ENCODE results near the gene PABPN1. TPM values are rescaled to one million over a fixed set of nuclear protein-coding genes. Genes with fewer than 3 reads are reported as not detected.
A peak's percentile ranks its signal among the peaks of the same experiment; 100 is the strongest.

The PABPN1 gene
- total and polyA plus RNA-seq, 2 of the 13 experiments (the other 11 are each of a cell fraction or from before 2014, with no cell fraction given) = 233 to 524 TPM

- TF ChIP-seq ZNF503 (CRISPR knock-in tag; IDR thresholded peaks at IDR 0.05) = no peak
- TF ChIP-seq MTF1 (CRISPR knock-in tag; IDR thresholded peaks at IDR 0.05) = no peak
- TF ChIP-seq ETV6 (CRISPR knock-in tag; conservative IDR thresholded peaks at IDR 0.05) = no peak
- TF ChIP-seq SIN3B (IDR thresholded peaks at IDR 0.05; ENCODE audit: low read length) = no peak
- TF ChIP-seq SKI (IDR thresholded peaks at IDR 0.05; ENCODE audit: partially characterized antibody) = no peak
- no peak for TF ChIP-seq ELK4 (CRISPR knock-in tag; IDR thresholded peaks at IDR 0.05; ENCODE audit: borderline replicate concordance)
- TF ChIP-seq NR2F1 (CRISPR knock-in tag; IDR thresholded peaks at IDR 0.05) = no peak; a peak in 1 of 4 replicates
- 0 out of 2 replicates have a peak, but pooled peaks have one; percentile 12 for TF ChIP-seq HNF4G (IDR thresholded peaks at IDR 0.05; ENCODE audit: borderline replicate concordance, low read depth, low read length)
- no peak for TF ChIP-seq HNF4G (CRISPR knock-in tag; IDR thresholded peaks at IDR 0.05; ENCODE audit: borderline replicate concordance, low read depth)
- no peak for TF ChIP-seq ZNF557 (CRISPR knock-in tag; IDR thresholded peaks at IDR 0.05)
- TF ChIP-seq PLSCR1 (CRISPR knock-in tag; IDR thresholded peaks at IDR 0.05; ENCODE audit: borderline replicate concordance) = no peak
- no peak for TF ChIP-seq ZFP36L2 (CRISPR knock-in tag; IDR thresholded peaks at IDR 0.05)
- TF ChIP-seq POLR2A (IDR thresholded peaks at IDR 0.05; ENCODE audit: insufficient read depth in 1 of 2, low read depth in 2 of 2, low read length in 2 of 2) = peak in 1 of 2 experiments; percentile 32; a peak in 1 of 4 replicates
- TF ChIP-seq ZNF160 (CRISPR knock-in tag; IDR thresholded peaks at IDR 0.05) = no peak
- TF ChIP-seq PRDM15 (CRISPR knock-in tag; IDR thresholded peaks at IDR 0.05) = no peak
- peak; percentile 55; the same call in 1 of the 2 replicates for TF ChIP-seq CHD4 (IDR thresholded peaks at IDR 0.05; ENCODE audit: borderline replicate concordance, low read length)
- TF ChIP-seq ZZZ3 (CRISPR knock-in tag; IDR thresholded peaks at IDR 0.05; ENCODE audit: borderline replicate concordance) = no peak
- TF ChIP-seq THAP8 (CRISPR knock-in tag; IDR thresholded peaks at IDR 0.05; ENCODE audit: borderline replicate concordance) = no peak
- no peak for TF ChIP-seq ZNF263 (CRISPR knock-in tag; IDR thresholded peaks at IDR 0.05)
- TF ChIP-seq ZNF33A (CRISPR knock-in tag; IDR thresholded peaks at IDR 0.05; ENCODE audit: borderline replicate concordance) = no peak
- no peak for TF ChIP-seq KLF16 (CRISPR knock-in tag; IDR thresholded peaks at IDR 0.05)
- 0 out of 2 replicates have a peak, but pooled peaks have one; percentile 22 for TF ChIP-seq POLR2AphosphoS5 (IDR thresholded peaks at IDR 0.05; ENCODE audit: low read depth, low read length)
These were observed 21.9 kb upstream of the PABPN1 start (continued) for GRCh38 chr14:23299211-23299957.
